Skin epidermis (tissue), 12 donors: Measurements from ENCODE around the gene DHRS1.

Experiments used
- H3K27ac ChIP-seq, 21 experiments: fragments of 200-600 bp; sonication (generic) in 11 of 21; one replicate each; pipeline ENCODE4 v1.5.0; 2020; ENCODE audit warnings: mild to moderate bottlenecking in 3 of 21, inconsistent platforms in 2 of 21, moderate library complexity in 2 of 21
- H3K4me3 ChIP-seq, 7 experiments: fragments of 200-600 bp; sonication (generic) in 2 of 7; one replicate each; pipeline ENCODE4 v1.5.0; 2020; ENCODE audit warnings: inconsistent platforms in 2 of 7, mild to moderate bottlenecking in 2 of 7, moderate library complexity in 1 of 7

DHRS1 gene

DNA sequence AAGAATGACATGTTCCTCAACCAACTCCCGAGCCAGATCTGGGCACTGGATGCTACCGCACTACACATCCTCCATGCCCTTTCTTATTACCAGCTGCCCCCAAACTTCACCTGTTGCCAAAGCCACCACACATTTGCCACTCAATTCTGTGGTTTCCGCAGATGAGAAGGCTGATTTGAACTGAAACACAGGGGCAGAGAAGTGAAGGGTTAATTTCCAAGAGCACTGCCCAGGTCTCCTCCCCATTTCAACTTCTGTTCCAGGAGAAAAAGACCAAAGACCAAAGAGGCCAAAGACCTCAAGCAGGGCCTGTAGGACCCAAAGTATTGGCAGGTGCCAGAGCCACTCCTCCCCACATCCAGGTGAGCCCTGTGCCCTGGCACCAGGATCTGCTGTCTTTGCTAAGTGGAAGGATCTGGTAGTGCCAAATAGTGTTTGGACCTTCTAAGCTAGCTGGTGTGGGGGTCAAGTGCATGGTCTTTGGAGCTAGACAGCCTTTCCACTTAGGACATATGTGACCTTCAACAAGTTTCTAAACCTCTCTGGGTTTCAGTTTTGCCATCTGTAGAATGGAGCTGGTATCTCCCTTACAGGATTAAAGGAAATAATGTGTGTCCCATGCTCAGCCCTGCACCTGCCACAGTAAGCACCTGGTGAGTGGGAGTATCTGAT, 8.0 kb downstream of the DHRS1 start:
- Histone ChIP-seq H3K27ac (no peak overlapping the region), H3K4me3 (no peak overlapping the region)

DNA sequence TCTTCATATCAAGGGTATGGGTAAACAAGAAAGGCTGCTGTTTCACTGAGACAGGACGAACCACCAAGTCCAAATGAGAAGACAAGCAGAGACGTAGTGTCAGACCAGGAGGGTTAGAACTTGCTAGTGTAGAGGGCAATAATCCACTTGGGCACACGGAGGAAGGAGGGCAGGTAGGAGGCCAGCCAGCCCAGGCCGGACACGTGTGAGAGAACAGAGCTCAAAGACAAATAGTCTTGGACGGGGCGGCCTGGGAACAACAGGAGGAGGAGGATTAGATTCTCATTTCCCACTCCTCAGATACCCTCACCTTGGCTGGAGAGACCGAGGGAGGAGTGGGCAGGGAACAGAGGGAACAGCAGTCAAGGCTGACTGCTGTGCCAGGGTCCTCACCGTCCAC, 8.8 kb downstream of the DHRS1 start:
- Histone ChIP-seq H3K4me3 (no peak overlapping the region), H3K27ac (no peak overlapping the region)

DNA sequence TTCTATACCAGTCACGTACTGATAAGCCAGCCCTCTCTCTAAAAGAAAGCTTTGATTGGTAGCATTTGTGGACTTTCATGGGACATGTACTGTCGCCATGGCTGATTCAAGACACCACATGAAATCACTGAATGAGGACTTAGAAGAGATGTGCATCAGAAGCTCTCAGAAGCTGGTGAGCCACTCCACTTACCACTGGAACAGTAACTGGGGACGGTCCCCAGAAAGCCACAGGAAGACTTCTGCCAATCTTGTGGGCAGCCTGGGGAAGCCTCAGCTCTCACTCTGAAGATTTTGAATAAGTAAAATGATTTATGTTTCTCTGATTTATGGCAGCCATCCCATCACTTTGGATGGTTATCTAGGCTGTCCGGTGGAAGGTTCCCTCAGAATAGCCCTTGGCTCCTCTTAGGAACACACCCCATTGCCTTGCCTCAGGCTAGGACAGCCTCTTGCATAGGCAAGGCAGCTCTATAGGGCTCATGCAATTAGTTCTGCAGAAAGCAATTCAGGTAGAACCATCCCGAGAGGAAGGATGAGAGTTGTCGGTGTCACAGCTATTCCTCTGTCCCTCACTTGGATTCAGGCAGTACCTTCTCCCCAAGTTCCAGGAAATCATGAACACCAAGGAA, 9.8 kb downstream of the DHRS1 start:
- no peak overlapping the region for H3K4me3 ChIP-seq
- H3K27ac ChIP-seq = no peak overlapping the region

DNA sequence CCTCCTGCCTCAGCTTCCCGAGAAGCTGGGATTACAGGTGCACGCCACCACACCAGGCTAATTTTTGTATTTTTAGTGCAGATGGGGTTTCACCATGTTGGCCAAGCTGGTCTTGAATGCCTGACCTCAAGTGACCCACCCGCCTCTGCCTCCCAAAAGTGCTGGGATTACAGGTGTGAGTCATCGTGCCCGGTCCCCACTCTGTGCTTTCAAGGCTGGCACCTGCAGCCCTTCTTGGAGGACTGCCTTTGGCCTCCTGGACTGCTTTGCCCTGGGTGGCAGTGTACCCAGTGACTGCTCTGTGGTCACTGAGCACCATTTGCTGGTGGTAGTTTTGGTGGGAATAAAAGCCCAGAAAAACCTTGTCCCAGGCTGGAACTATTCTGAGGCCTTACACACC, 12.6 kb downstream of the DHRS1 start:
- no peak overlapping the region for H3K4me3 ChIP-seq
- no peak overlapping the region for H3K27ac ChIP-seq

DNA sequence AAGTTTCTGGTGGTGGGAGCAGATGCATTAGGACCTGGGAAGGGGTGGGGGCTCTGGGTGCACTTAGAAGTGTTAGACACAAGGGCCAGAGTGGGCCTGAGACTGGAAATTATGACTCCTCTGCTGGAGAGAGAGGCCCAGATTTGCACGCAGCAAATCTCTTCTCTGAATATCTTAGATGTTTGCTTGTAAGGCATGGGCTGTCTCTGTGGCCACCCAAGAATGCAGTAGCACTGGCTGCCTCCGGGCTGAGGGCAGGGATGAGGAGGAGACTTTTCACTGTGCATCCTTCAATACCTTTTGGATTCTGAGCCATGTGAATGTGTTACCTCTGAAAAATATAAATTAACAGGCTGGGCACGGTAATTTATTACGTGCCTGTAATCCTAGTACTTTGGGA, 14.2 kb downstream of the DHRS1 start:
- H3K27ac ChIP-seq = peak overlapping the region in 1 of 21 experiments; percentile 65
- no peak overlapping the region for H3K4me3 ChIP-seq

DNA sequence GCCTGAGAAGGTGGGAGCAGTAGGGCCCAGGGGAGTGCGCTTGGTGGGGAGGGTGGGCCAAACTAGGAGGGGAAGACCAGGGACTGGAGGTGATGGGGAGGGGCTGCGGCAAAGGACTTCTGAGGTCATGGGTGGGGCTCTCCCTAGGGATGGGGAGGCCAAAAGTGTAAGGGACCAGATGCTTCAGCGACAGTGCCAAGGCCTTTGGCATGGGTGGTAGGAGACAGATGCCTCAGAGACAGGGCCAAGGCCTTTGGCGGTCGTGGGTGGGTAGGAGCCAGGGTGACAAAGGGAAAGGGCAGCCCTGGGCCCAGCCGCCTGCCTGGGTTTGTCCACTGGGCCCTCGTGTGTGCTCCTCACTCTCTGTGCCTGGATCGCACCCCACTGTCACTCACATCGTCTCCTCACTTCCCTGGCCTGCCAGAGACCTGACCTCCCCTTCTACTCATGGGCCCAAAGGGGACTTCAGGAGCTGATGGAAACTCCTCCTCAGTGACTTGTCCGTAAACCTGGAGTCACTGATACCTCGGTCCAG, 15.0 kb downstream of the DHRS1 start:
- Histone ChIP-seq H3K4me3 (no peak overlapping the region), H3K27ac (peak overlapping the region in 2 of 21 experiments; percentile 55 to 65)

DNA sequence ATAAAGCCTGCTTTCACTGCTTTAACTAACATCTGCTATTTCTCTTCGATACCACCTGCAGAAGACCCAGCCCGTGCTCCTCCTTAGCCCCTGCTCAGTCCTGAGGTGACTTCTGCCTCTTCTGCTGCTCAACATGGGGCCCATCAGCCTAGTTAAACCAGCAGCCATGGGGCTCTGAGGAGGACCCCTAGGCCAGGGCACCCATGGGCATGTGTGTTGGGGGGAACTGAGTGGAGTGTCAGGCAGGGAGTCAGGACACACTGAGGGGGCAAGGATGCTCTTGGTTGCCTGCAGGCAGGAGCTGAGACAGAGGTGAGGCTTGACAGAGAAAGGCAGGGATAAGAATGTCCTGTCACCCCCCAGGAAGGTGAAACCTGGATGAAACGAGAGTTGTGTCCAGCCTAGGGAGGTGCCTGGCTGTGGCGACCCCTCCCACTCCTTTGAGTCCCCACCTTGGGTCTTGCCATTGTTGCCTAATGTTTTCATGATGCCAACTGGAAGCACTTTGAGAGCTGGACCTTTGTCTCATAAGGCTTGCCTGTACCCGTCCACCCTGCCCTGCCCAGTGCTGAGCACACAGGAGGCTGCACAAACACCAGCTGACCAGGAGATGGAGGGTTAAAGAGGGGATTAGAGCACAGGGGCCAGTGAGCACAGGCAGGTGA, 15.7 kb downstream of the DHRS1 start:
- Histone ChIP-seq H3K27ac (peak overlapping the region in 1 of 21 experiments; percentile 55), H3K4me3 (no peak overlapping the region)

DNA sequence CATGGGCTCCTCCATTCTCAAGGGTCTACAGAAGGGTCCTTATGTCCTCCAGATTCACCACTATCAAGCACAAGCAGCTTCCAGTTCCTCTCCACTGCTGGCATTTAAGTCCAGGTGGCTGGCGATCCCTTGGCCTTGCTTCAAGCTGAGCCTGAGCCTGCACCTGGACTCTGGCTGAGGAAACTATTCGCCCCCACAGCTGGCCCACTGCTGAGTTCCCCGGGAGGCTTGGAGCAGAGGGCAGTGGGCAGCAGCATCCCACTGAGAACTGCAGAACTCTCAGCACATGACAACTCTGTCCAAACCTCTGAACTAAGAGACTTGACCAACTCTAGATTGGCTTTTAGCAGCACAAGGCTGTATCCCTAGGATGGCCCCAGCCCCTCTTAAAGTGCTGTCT, 16.8 kb downstream of the DHRS1 start:
- Histone ChIP-seq H3K4me3 (no peak overlapping the region), H3K27ac (peak overlapping the region in 1 of 21 experiments; percentile 29)

DNA sequence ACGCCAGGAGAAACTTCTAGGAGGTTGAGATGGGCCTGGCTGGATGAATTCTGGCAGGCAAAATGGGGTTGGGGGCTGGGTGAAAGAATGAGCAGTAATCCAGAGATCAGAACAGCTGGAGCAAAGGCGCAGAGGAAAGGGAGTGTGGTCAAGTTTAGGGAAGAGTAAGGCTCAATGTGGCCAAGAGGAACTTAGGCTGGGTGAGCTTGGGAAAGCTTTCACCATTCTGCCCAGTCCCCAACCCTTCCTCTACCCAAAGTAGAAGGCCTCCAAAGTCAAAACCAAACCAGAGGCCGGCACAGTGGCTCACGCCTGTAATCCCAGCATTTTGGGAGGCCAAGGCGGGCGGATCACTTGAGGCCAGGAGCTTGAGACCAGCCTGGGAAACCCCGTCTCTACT, 17.9 kb downstream of the DHRS1 start:
- Histone ChIP-seq H3K4me3 (no peak overlapping the region), H3K27ac (peak overlapping the region in 3 of 21 experiments; percentile 22 to 76 (median 29))

DNA sequence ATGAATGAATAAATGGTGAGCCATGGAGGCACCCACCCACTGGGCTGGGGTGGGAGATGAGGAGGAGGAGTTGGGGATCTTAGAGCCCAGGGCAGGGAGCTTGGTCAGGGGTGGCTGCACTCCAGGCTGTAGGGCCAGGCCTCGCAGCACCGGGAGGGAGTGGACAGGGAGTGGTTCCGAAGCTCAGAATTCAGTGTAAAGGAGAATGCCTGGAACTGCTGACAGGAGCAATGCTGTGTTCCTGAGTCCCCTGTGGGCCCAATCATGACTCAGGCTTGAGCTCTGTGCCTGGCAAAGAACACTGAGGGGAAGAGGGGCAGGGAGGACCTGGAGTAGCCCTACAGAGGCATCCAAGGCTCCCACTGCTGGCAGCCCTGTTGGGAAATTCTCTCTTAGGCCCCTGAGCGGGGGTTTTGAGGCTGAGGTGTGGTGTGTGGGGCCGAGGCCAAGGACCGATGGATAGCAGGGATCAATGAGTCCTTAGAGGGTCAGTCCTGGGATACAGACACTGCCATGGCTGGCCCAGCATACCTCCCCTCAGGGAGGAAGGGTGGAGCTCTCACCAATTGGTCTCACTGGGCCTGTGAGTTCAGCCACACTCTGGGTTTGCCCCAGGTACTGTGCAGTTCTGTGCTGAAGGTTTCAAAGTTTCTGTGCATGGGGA, 18.7 kb downstream of the DHRS1 start:
- peak overlapping the region in 8 of 21 experiments; percentile 5 to 58 (median 30) for H3K27ac ChIP-seq

DNA sequence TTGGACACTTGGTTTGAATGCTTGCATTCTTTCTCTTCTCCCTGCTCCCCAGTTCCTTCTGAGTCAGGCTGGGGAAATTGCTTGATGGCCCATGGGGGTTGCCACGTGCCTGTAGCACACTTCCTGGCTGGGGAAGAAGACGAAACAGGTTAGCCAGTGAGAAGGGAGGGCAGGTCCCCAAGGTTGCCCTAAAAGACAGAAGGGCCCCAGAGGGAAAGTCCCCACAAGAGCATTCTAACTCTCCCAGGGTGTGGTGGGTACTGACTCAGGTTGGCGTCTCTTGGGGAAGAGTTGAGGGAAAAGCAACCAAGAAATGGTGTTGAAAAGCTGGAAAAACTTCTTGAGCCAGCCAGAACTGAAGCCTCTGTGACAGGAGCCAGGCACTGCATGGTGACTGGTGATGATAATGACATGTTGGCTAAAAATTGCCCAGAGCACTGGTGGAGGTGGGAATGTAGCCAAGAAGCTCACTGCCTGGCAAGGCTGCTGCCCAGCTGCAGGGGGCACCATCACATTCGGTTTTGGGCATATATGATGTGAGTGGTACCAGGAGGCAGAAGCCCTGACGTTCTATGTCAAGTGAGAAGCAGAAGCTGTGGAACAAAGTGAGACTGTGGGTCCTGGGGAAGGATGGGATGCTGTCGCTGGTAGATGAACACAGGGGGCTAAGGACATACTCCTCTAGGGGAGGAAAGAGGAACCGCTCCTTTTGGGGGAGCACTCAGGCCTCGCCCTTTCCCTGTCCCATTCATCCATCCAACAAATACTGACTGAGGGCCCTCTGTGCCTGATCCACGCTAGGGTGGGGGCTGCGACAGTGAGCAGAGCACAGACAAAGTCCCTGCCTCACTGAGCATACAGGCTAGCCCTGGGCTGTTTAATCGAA, 20.0 kb downstream of the DHRS1 start:
- Histone ChIP-seq H3K27ac (peak overlapping the region in 15 of 21 experiments; percentile 4 to 71 (median 31)), H3K4me3 (no peak overlapping the region)

More for the DNA sequence above, 18.7 kb downstream of the DHRS1 start:
- no peak overlapping the region for H3K4me3 ChIP-seq

DNA sequence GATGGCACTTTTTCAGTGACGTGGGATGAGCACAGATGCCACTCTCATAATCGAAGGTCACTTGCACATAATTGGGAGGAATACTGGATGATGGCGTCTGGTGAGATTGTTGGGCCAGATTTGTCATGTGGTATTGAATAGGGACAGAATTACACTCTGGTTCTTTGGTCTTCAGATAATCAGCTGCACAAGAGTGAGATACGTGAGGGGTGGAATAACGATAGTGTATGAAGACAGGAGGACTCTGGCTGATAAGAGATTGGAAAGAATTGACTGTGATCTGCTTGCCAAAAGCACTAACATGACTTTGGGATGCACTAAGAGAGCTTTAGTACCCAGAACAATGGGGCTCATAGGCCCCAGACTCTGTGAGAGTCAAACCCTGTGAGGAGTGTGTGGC, 21.2 kb downstream of the DHRS1 start:
- peak overlapping the region in 9 of 21 experiments; percentile 20 to 71 (median 38) for H3K27ac ChIP-seq
- no peak overlapping the region for H3K4me3 ChIP-seq

DNA sequence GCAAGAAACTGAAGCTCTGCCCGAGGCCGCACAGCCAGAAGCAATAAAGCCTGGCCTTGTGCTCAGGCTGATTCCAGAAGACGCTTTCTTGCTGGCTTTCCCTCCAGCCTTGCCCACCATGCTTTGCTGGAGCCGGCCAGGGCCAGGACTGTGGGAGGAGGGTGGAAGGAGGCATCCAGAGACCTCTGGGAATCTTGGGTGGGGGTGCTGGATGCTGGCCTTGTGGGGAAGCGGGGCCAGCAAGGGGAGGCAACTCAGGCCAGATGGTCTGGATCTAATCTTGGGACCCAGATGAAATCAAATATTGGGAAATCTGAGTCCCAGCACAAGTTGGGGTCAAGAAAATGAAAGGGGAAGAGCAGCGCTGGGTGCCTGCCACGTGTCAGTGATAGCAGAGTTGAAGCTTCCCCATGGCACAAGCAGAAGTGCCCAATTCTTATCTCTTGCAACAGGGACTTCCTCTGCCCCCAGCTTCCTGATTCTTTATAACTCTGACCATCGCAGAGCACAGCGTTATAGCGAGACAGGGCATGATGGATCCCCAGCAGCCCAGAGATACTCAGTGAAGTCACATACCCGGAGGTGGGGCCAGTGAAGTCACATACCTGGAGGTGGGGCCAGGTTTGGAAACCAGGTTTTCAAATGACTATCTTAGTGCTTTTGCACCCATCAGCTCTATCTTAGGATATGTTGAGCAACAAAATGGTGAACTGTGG, 21.8 kb downstream of the DHRS1 start:
- Histone ChIP-seq H3K4me3 (no peak overlapping the region), H3K27ac (peak overlapping the region in 16 of 21 experiments; percentile 5 to 70 (median 43))

DNA sequence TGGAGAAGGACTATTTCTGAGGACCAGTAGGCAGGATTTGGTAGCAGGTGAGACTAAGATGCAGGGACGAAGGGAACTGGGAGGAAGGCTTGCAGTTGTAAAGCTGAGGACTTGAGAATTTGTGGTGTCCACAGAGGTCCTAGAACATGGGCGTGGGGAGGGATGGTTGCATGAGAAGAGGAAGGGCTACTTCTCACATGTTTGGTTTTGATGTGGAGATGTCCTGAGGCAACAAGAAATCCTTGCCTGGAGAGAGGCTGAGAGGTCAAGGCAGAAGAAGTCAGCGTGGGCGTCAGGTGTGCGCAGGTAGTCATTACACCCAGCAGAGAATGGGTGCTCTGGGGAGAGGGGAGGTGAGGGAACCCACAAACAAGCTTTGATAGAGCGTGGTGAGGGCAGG, 22.5 kb downstream of the DHRS1 start:
- peak overlapping the region in 16 of 21 experiments; percentile 2 to 70 (median 43) for H3K27ac ChIP-seq

DNA sequence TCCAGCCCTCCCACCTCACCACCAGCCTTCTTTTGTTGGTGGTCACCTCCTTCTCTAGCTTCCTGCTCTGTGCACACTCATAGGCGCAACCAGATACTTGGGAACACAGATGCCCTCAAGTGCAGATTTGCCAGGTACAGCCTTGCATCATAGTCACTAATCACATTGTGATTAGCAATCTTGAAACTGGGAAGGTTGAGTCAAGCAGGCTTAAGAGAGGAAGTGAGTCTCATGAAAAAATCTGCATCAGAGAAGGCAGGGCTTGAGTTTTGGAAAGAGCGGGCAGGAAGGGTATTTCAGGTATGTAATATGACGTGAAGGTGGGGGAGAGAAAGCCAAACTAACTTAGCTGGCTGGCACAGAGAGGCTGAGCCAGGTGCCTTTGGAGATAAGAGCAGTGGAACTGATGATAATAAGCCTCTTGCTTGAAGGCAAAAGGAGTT, 25.5 kb downstream of the DHRS1 start:
- peak overlapping the region in 17 of 21 experiments; percentile 55 to 100 (median 72) for H3K27ac ChIP-seq
- H3K4me3 ChIP-seq = no peak overlapping the region

More for the DNA sequence above, 22.5 kb downstream of the DHRS1 start:
- no peak overlapping the region for H3K4me3 ChIP-seq

DNA sequence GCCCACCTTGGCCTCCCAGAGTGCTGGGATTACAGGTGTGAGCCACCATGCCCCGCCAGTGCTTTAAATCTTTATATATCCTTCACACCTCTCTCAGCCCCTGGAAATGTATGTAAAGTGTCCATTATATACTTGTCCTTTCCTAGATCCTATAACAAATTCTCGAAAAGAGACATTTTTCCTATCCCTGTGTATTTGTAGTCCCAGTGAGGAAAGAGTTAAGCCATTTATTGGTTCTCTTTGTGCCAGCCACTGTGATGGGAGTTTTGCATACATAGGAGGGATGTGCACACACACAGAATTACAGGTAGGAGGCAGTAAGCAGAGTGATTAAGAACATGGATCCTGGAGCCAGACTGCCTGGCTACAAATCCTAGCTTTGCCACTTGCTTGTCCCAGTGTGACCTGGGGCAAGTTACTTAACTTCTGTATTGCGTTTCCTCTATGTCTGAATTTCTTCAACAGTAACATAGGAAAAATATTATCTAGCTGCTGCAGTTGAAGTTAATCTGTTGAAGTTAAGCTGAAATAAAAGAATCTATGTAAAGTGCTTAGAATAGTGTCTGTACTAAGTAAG, 26.1 kb downstream of the DHRS1 start:
- no peak overlapping the region for H3K4me3 ChIP-seq
- H3K27ac ChIP-seq = peak overlapping the region in 19 of 21 experiments; percentile 13 to 100 (median 66)

DNA sequence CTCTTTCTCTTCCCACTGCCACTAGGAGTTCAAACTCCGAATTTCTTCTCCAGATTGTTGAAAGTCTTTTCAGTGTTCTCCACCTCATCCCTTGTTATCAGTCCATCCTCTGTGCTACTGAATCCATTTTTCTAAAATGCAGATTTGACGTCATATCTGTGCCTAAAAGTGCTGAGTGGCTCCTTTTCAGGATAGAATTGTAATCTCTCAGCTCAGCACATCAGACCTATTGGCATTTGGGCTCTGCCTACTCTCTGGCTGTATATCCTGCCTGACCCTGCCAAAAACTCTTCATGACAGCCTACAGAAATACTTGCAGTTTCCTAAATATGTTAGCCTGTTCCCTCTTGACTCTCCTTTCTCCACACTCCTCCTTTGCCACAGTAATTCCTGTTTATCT, 27.1 kb downstream of the DHRS1 start:
- Histone ChIP-seq H3K4me3 (no peak overlapping the region), H3K27ac (peak overlapping the region in 13 of 21 experiments; percentile 83 to 100 (median 99))

DNA sequence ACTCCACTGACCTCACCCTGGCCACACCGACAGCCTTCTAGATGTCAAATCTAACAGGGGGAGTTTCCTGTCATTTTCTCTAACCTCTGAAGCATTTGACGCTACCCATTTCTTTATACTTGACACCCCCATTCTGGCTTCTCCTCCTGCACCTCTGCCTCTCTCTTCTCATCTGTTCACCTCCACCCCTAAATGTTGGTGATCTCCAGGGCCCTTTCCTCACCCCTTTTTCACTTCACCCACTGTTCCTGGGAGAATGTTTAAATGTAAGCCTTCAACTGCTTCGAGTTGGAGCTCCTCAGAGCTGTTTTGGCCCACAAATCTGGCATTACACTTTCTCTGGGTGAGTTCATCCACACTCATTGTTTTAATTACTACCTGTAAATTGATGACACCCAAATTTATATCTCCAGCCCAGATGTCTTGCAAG, 27.7 kb downstream of the DHRS1 start:
- Histone ChIP-seq H3K27ac (peak overlapping the region; percentile 95 to 100 (median 99)), H3K4me3 (peak overlapping the region; percentile 69 to 89 (median 71))
